K562 (cell line): ENCODE results near the gene HPS1. TPM values are rescaled to one million over a fixed set of nuclear protein-coding genes. Genes with fewer than 3 reads are reported as not detected.

Source experiments
- BCLAF1 ChIP-seq, 2 experiments: fragments of 450-650 bp in 1 of 2; IDR thresholded peaks; 2 replicates each; pipeline ENCODE4 v1.6.1; 2011 to 2017; ENCODE audit warnings: low read depth in 2 of 2, antibody characterized with exemption in 1 of 2, borderline replicate concordance in 1 of 2, low read length in 1 of 2, mild to moderate bottlenecking in 1 of 2, mixed read lengths in 1 of 2; ENCODE audit not compliant: control insufficient read depth in 1 of 2
- CREM ChIP-seq: IDR thresholded peaks from 2 replicates; pipeline ENCODE4 v1.6.1; 2014; ENCODE audit warnings: antibody characterized with exemption, low read depth
- DEAF1 ChIP-seq: fragments of 450-650 bp; formaldehyde crosslinking; IDR thresholded peaks from 2 replicates; pipeline ENCODE4 v1.4.0; 2020; ENCODE audit warnings: mild to moderate bottlenecking, moderate library complexity
- HNRNPLL ChIP-seq: fragments of 200-400 bp; formaldehyde crosslinking; IDR thresholded peaks from 2 replicates; pipeline ENCODE4 v1.6.1; 2017; ENCODE audit warnings: low read length, low read depth, mild to moderate bottlenecking; ENCODE audit not compliant: poor library complexity, severe bottlenecking
- KAT7 ChIP-seq: sonication (generic); formaldehyde crosslinking; IDR thresholded peaks from 2 replicates; pipeline ENCODE4 v1.8.0; 2022; ENCODE audit warnings: missing genetic modification reagents, mild to moderate bottlenecking, borderline replicate concordance
- MAFF ChIP-seq: IDR thresholded peaks from 2 replicates; pipeline ENCODE4 v1.6.1; 2012; ENCODE audit warnings: low read length, improper control_type of control experiment
- MEF2D ChIP-seq: conservative IDR thresholded peaks from 2 replicates; pipeline ENCODE4 v1.6.1; 2016; ENCODE audit warnings: low read depth, missing genetic modification characterization, missing compliant biosample characterization
- NBN ChIP-seq: fragments of 450-650 bp; IDR thresholded peaks from 2 replicates; pipeline ENCODE4 v1.6.1; 2016; ENCODE audit warnings: low read depth, mild to moderate bottlenecking
- NCOR1 ChIP-seq: fragments of 450-650 bp; IDR thresholded peaks from 2 replicates; pipeline ENCODE4 v1.6.1; 2016; ENCODE audit warnings: mild to moderate bottlenecking, moderate library complexity
- RBM39 ChIP-seq: fragments of 200-400 bp; formaldehyde crosslinking; optimal IDR thresholded peaks from 2 replicates; pipeline ENCODE3; 2018; ENCODE audit warnings: low read depth, low read length
- SMARCA4 ChIP-seq: fragments of 450-650 bp; IDR thresholded peaks from 2 replicates; pipeline ENCODE4 v1.6.1; 2016
- SMARCC2 ChIP-seq: fragments of 450-650 bp; IDR thresholded peaks from 2 replicates; pipeline ENCODE4 v1.6.1; 2017; ENCODE audit warnings: antibody characterized with exemption, moderate library complexity, mild to moderate bottlenecking, low read depth
- TAL1 ChIP-seq: fragments of 450-650 bp; IDR thresholded peaks from 2 replicates; pipeline ENCODE4 v1.6.1; 2016; ENCODE audit warnings: mild to moderate bottlenecking
- ZKSCAN3 ChIP-seq: fragments of 250-450 bp; sonication (Bioruptor Pico); IDR thresholded peaks from 2 replicates; pipeline ENCODE4 v1.4.0; 2020
- ZKSCAN8 ChIP-seq: fragments of 200-800 bp; sonication (Bioruptor generic); IDR thresholded peaks from 2 replicates; pipeline ENCODE4 v1.6.1; 2016; ENCODE audit warnings: missing genetic modification characterization, missing compliant biosample characterization
- ZNF224 ChIP-seq: sonication (generic); formaldehyde crosslinking; IDR thresholded peaks from 2 replicates; pipeline ENCODE4 v1.8.0; 2022; ENCODE audit warnings: mild to moderate bottlenecking, missing genetic modification reagents
- ZNF408 ChIP-seq: fragments of 250-450 bp; sonication (Bioruptor Pico); IDR thresholded peaks from 2 replicates; pipeline ENCODE4 v1.4.0; 2020; ENCODE audit warnings: low read depth, mild to moderate bottlenecking, moderate library complexity
- ZSCAN29 ChIP-seq: fragments of 450-650 bp; IDR thresholded peaks from 2 replicates; pipeline ENCODE4 v1.6.1; 2017
- polyA plus RNA-seq, 8 experiments: library from polyadenylated mRNA; depleted of rRNA in 4 of 8; stranded (reverse) in 5 of 8; unstranded in 3 of 8; fragments of >200 nt; fragmentation: Nextera tagmentation in 2 of 8; fragmentation: Illumina TruSeq in 1 of 8; extraction: Ambion mirVana in 2 of 8; extraction: Trizol in 1 of 8; gene quantifications; 2 replicates each; pipeline versions ENCODE4 v1.2.1 to v1.2.3, GENCODE V29; 2011 to 2014; ENCODE audit warnings: inconsistent platforms in 1 of 8, missing spikeins in 1 of 8
- total RNA-seq, 7 experiments: library from RNA; depleted of rRNA in 6 of 7; stranded (reverse); fragments of >200 nt in 6 of 7; fragmentation: Illumina TruSeq in 2 of 7; extraction: Trizol in 2 of 7; gene quantifications; 2 replicates each; pipeline versions ENCODE4 v1.2.1 to v1.2.3, GENCODE V29; 2011 to 2021; ENCODE audit warnings: low replicate concordance in 1 of 7
- TF ChIP-seq, protein P1 (sequence below): conservative IDR thresholded peaks from 2 replicates; pipeline ENCODE4 v1.6.1; 2011; ENCODE audit warnings: low read depth, mild to moderate bottlenecking, low read length; ENCODE audit not compliant: control insufficient read depth
- TF ChIP-seq, protein P2 (sequence below): fragments of 450-650 bp; formaldehyde crosslinking; IDR thresholded peaks from 2 replicates; pipeline ENCODE4 v1.4.0; 2022; ENCODE audit warnings: mild to moderate bottlenecking, moderate library complexity
- TF ChIP-seq, protein P3 (sequence below): fragments of 450-650 bp; IDR thresholded peaks from 2 replicates; pipeline ENCODE4 v1.6.1; 2014; ENCODE audit warnings: low read depth, mild to moderate bottlenecking, moderate library complexity, borderline replicate concordance

The HPS1 gene
- total and polyA plus RNA-seq, 9 of the 15 experiments (the other 6 are each of a cell fraction or from before 2014, with no cell fraction given) = 18.1 to 43.6 (median 26.3) TPM

- TF ChIP-seq, protein P1, sequence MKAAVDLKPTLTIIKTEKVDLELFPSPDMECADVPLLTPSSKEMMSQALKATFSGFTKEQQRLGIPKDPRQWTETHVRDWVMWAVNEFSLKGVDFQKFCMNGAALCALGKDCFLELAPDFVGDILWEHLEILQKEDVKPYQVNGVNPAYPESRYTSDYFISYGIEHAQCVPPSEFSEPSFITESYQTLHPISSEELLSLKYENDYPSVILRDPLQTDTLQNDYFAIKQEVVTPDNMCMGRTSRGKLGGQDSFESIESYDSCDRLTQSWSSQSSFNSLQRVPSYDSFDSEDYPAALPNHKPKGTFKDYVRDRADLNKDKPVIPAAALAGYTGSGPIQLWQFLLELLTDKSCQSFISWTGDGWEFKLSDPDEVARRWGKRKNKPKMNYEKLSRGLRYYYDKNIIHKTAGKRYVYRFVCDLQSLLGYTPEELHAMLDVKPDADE = no peak
- TF ChIP-seq, protein P2, sequence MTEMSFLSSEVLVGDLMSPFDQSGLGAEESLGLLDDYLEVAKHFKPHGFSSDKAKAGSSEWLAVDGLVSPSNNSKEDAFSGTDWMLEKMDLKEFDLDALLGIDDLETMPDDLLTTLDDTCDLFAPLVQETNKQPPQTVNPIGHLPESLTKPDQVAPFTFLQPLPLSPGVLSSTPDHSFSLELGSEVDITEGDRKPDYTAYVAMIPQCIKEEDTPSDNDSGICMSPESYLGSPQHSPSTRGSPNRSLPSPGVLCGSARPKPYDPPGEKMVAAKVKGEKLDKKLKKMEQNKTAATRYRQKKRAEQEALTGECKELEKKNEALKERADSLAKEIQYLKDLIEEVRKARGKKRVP (CRISPR knock-in tag) = no peak
- TF ChIP-seq ZSCAN29 (no peak), HNRNPLL (no peak), NBN (peak; percentile 88), ZKSCAN3 (CRISPR knock-in tag) (no peak), ZNF224 (no peak), CREM (peak; percentile 84), ZKSCAN8 (peak; percentile 71; the same call in 1 of the 2 replicates), KAT7 (CRISPR knock-in tag) (no peak), MEF2D (tag) (peak; percentile 61), SMARCA4 (peak; percentile 96), DEAF1 (CRISPR knock-in tag) (no peak), SMARCC2 (peak; percentile 91), ZNF408 (CRISPR knock-in tag) (no peak), NCOR1 (peak; percentile 94), MAFF (peak; percentile 66; the same call in 1 of the 2 replicates), TAL1 (peak; percentile 90), BCLAF1 (IDR thresholded peaks at IDR 0.05; ENCODE audit: borderline replicate concordance in 1 of 2, control insufficient read depth in 1 of 2, low read depth in 2 of 2, low read length in 1 of 2) (no peak), RBM39 (no peak)
- TF ChIP-seq, protein P3, sequence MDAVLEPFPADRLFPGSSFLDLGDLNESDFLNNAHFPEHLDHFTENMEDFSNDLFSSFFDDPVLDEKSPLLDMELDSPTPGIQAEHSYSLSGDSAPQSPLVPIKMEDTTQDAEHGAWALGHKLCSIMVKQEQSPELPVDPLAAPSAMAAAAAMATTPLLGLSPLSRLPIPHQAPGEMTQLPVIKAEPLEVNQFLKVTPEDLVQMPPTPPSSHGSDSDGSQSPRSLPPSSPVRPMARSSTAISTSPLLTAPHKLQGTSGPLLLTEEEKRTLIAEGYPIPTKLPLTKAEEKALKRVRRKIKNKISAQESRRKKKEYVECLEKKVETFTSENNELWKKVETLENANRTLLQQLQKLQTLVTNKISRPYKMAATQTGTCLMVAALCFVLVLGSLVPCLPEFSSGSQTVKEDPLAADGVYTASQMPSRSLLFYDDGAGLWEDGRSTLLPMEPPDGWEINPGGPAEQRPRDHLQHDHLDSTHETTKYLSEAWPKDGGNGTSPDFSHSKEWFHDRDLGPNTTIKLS = no peak; the same call in 1 of the 2 replicates
Measured at GRCh38 chr10:98460837-98461499, 14.2 kb upstream of the HPS1 start (continued).
